Nephron (organoid): Measurements from ENCODE around the gene SLC9A8.

Source experiments
- H3K27ac Mint-ChIP-seq, 3 experiments: 2 replicates each; pipeline ENCODE4 v1.8.0; 2020; ENCODE audit warnings: mixed read lengths in 3 of 3, mild to moderate bottlenecking in 2 of 3, moderate library complexity in 1 of 3
- H3K27me3 Mint-ChIP-seq: 2 replicates; pipeline ENCODE4 v1.8.0; 2021; ENCODE audit warnings: low read depth, mild to moderate bottlenecking, moderate library complexity, mixed read lengths
- H3K36me3 Mint-ChIP-seq: 2 replicates; pipeline ENCODE4 v1.8.0; 2020; ENCODE audit warnings: low read depth, mixed read lengths
- H3K4me1 Mint-ChIP-seq: 2 replicates; pipeline ENCODE4 v1.8.0; 2020; ENCODE audit warnings: mixed read lengths
- H3K4me3 Mint-ChIP-seq, 3 experiments: 2 replicates each; pipeline ENCODE4 v1.8.0; 2020; ENCODE audit warnings: mild to moderate bottlenecking in 3 of 3, mixed read lengths in 3 of 3, moderate library complexity in 2 of 3
- H3K9me3 Mint-ChIP-seq: 2 replicates; pipeline ENCODE4 v1.8.0; 2020; ENCODE audit warnings: mixed read lengths
- CTCF ChIP-seq, 3 experiments: fragments of 200-600 bp; sonication (generic); IDR thresholded peaks; one replicate each; pipeline ENCODE4 v1.5.0; 2021; ENCODE audit warnings: antibody characterized with exemption in 3 of 3; ENCODE audit not compliant: unreplicated experiment in 3 of 3

Gene SLC9A8

GRCh38 chr20:49812507-49813304, at the start of gene SLC9A8:
SLC9A8 (plus strand) TSS chr20:49812828; CDS start chr20:49812923, 95 bp downstream.
- Mint-ChIP-seq H3K4me3 (peak within 1 kb of the TSS; percentile 94 to 97 (median 96)), H3K27me3 (peaks cover 3% of the 10 kb centered on the region), H3K4me1 (peaks cover 32% of the 10 kb centered on the region), H3K36me3 (peaks cover 15% of the 10 kb centered on the region), H3K27ac (peak within 1 kb of the TSS; percentile 93 to 99 (median 97)), H3K9me3 (no peaks in the 10 kb centered on the region)
- TF ChIP-seq CTCF (IDR thresholded peaks at IDR 0.05; ENCODE audit: unreplicated experiment in 3 of 3): peak; percentile 40 to 49 (median 48)

GRCh38 chr20:49762940-49763766, 49.5 kb upstream of the SLC9A8 start:
- Mint-ChIP-seq H3K27me3 (peaks cover 4% of the 10 kb centered on the region), H3K4me3 (no peak overlapping the region), H3K36me3 (no peaks in the 10 kb centered on the region), H3K27ac (peak overlapping the region in 2 of 3 experiments; percentile 43 to 86), H3K4me1 (peaks cover 26% of the 10 kb centered on the region), H3K9me3 (peaks cover 2% of the 10 kb centered on the region)
- no peak for TF ChIP-seq CTCF (IDR thresholded peaks at IDR 0.05; ENCODE audit: unreplicated experiment in 3 of 3)

- peaks cover 38% of the 10 kb centered on the region for H3K4me1 Mint-ChIP-seq
- H3K9me3 Mint-ChIP-seq: no peaks in the 10 kb centered on the region
- H3K36me3 Mint-ChIP-seq: no peaks in the 10 kb centered on the region
- TF ChIP-seq CTCF (IDR thresholded peaks at IDR 0.05; ENCODE audit: unreplicated experiment in 3 of 3): no peak
- H3K4me3 Mint-ChIP-seq: no peak overlapping the region
- peak overlapping the region; percentile 68 to 86 (median 82) for H3K27ac Mint-ChIP-seq
- peaks cover 4% of the 10 kb centered on the region for H3K27me3 Mint-ChIP-seq
Measured at GRCh38 chr20:49765413-49765736, 47.3 kb upstream of the SLC9A8 start.

- TF ChIP-seq CTCF (IDR thresholded peaks at IDR 0.05; ENCODE audit: unreplicated experiment in 3 of 3): no peak
- Mint-ChIP-seq H3K4me3 (no peak overlapping the region), H3K27ac (peak overlapping the region in 2 of 3 experiments; percentile 82 to 86), H3K27me3 (peaks cover 4% of the 10 kb centered on the region), H3K9me3 (no peaks in the 10 kb centered on the region), H3K36me3 (no peaks in the 10 kb centered on the region), H3K4me1 (peaks cover 38% of the 10 kb centered on the region)
Measured at GRCh38 chr20:49765846-49766541, 46.6 kb upstream of the SLC9A8 start.

GRCh38 chr20:49766979-49767521, 45.6 kb upstream of the SLC9A8 start:
- TF ChIP-seq CTCF (IDR thresholded peaks at IDR 0.05; ENCODE audit: unreplicated experiment in 3 of 3): no peak
- no peaks in the 10 kb centered on the region for H3K27me3 Mint-ChIP-seq
- no peaks in the 10 kb centered on the region for H3K36me3 Mint-ChIP-seq
- peak overlapping the region in 1 of 3 experiments; percentile 39 for H3K27ac Mint-ChIP-seq
- H3K9me3 Mint-ChIP-seq: no peaks in the 10 kb centered on the region
- peaks cover 38% of the 10 kb centered on the region for H3K4me1 Mint-ChIP-seq
- H3K4me3 Mint-ChIP-seq: peak overlapping the region in 1 of 3 experiments; percentile 30
